GM12878 (cell line): ENCODE data around the gene ARID4B. TPM values are rescaled to one million over a fixed set of nuclear protein-coding genes. Genes with fewer than 3 reads are reported as not detected.
"Not testable (repeated sequence)": the region's sequence is repeated elsewhere in the genome, so short reads cannot be mapped to it uniquely, and the experiment has no call there.

Experiments used
- ATAC-seq: fragments of 200-7000 bp; cut with Tn5 transposase; 3 replicates; pipeline ENCODE4 v1.9.1; 2020; ENCODE audit warnings: mild to moderate bottlenecking, moderate library complexity
- BruUV-seq: library from RNA; stranded (reverse); fragments of 400-500 nt; replicated peaks from 2 replicates; lab custom pipeline; 2021; lab: Mats Ljungman, UMichigan
- CTCF ChIA-PET: fragments of 300-600 bp; sonication (Branson Sonifier 250); formaldehyde crosslinking; extraction: SDS; loops from one replicate; lab custom pipeline; 2021; ENCODE audit warnings: inconsistent platforms; lab: Yijun Ruan, JAX
- POLR2A ChIA-PET: fragments of 350-600 bp; formaldehyde crosslinking; extraction: SDS; loops from one replicate; lab custom pipeline; 2021; ENCODE audit warnings: inconsistent platforms; lab: Charles Lee
- RAD21 ChIA-PET: fragments of 300-600 bp; sonication (Branson Sonifier 250); formaldehyde crosslinking; loops from one replicate; lab custom pipeline; 2023; ENCODE audit warnings: antibody characterized with exemption; ENCODE audit not compliant: unreplicated experiment; lab: Charles Lee
- SMC1A ChIA-PET: fragments of 300-600 bp; sonication (Branson Sonifier 250); formaldehyde crosslinking; loops from one replicate; lab custom pipeline; 2023; ENCODE audit not compliant: unreplicated experiment, uncharacterized antibody; lab: Charles Lee
- DNase-seq: peaks from one replicate; pipeline ENCODE4 v3.0.0-alpha.2; 2011; ENCODE audit warnings: low read depth, low spot score
- FAIRE-seq: peaks from 3 replicates; lab custom pipeline; 2011; peaks lifted over from hg19 to GRCh38; lab: Jason Lieb, UNC
- H2AFZ ChIP-seq: 2 replicates; pipeline ENCODE4 v1.6.0; 2011; ENCODE audit warnings: low read depth, low read length, control low read depth; ENCODE audit not compliant: control insufficient read depth
- H3K27ac ChIP-seq: 2 replicates; pipeline ENCODE4 v1.5.1; 2011; ENCODE audit warnings: control low read depth; ENCODE audit not compliant: control insufficient read depth, insufficient read depth
- H3K27me3 ChIP-seq, 2 experiments: replicated peaks in 1 of 2; 2 replicates each; pipeline versions ENCODE4 v1.6.0 to v1.6.1; 2011; ENCODE audit warnings: low read length in 1 of 2; ENCODE audit not compliant: control insufficient read depth in 2 of 2, insufficient read depth in 2 of 2
- H3K36me3 ChIP-seq, 2 experiments: 2 replicates each; pipeline ENCODE4 v1.5.1; 2011; ENCODE audit warnings: low read length in 1 of 2; ENCODE audit not compliant: control insufficient read depth in 2 of 2, insufficient read depth in 2 of 2
- H3K4me1 ChIP-seq: 2 replicates; pipeline ENCODE4 v1.6.1; 2011; ENCODE audit warnings: mild to moderate bottlenecking, low read length, moderate library complexity, mixed read lengths; ENCODE audit not compliant: control insufficient read depth, insufficient read depth
- H3K4me2 ChIP-seq: 2 replicates; pipeline ENCODE4 v1.6.0; 2011; ENCODE audit warnings: control low read depth; ENCODE audit not compliant: control insufficient read depth, insufficient read depth
- H3K4me3 ChIP-seq: fragments of 200-600 bp; sonication (generic); 2 replicates; pipeline ENCODE4 v1.5.1; 2016
- H3K79me2 ChIP-seq: 2 replicates; pipeline ENCODE4 v1.6.0; 2011; ENCODE audit warnings: low read length; ENCODE audit not compliant: control insufficient read depth, insufficient read depth
- H3K9ac ChIP-seq: 2 replicates; pipeline ENCODE4 v1.8.0; 2011; ENCODE audit warnings: low read length, control low read depth, mixed read lengths; ENCODE audit not compliant: control insufficient read depth, insufficient read depth
- H3K9me3 ChIP-seq: replicated peaks from 3 replicates; pipeline ENCODE4 v1.5.1; 2011; ENCODE audit warnings: mild to moderate bottlenecking, low read length; ENCODE audit not compliant: control insufficient read depth, insufficient read depth
- H4K20me1 ChIP-seq: 2 replicates; pipeline ENCODE4 v1.6.0; 2011; ENCODE audit not compliant: control insufficient read depth, insufficient read depth
- E4F1 ChIP-seq: fragments of 450-650 bp; IDR thresholded peaks from 2 replicates; pipeline ENCODE4 v1.6.1; 2018; ENCODE audit warnings: borderline replicate concordance, mild to moderate bottlenecking; ENCODE audit not compliant: partially characterized antibody
- RELB ChIP-seq: fragments of 450-650 bp; IDR thresholded peaks from 2 replicates; pipeline ENCODE4 v1.6.1; 2017; ENCODE audit warnings: low read depth, mild to moderate bottlenecking, moderate library complexity
- SUPT20H ChIP-seq: IDR thresholded peaks from 2 replicates; pipeline ENCODE4 v1.6.1; 2011; ENCODE audit warnings: low read depth, mild to moderate bottlenecking, low read length, moderate library complexity, borderline replicate concordance; ENCODE audit not compliant: control insufficient read depth
- ZNF592 ChIP-seq: fragments of 450-650 bp; IDR thresholded peaks from 2 replicates; pipeline ENCODE4 v1.6.1; 2017; ENCODE audit warnings: mild to moderate bottlenecking, moderate library complexity
- WGBS: methylation state at CpG from one replicate; pipeline ENCODE4 v1.1.6; 2016; ENCODE audit warnings: low lambda C conversion rate; ENCODE audit not compliant: insufficient replicate concordance, insufficient coverage; ENCODE audit errors: missing lambda C conversion rate; 5-methylcytosine and 5-hydroxymethylcytosine counted together
- in situ Hi-C: fragments of 300-500 bp; cut with MboI; formaldehyde crosslinking; loops from 9 replicates; pipeline ENCODE4 v1.14.3; 2018; ENCODE audit warnings: mixed read lengths
- intact Hi-C: fragments of 100-400 bp; cut with micrococcal nuclease; formaldehyde crosslinking; loops from one replicate; pipeline ENCODE4 v1.14.2; 2022; ENCODE audit not compliant: unreplicated experiment
- polyA plus RNA-seq, 11 experiments: library from polyadenylated mRNA; depleted of rRNA in 4 of 11; unstranded in 6 of 11; stranded (reverse) in 5 of 11; fragments of >200 nt; fragmentation: Nextera tagmentation in 4 of 11; fragmentation: Illumina TruSeq in 1 of 11; extraction: Ambion mirVana in 4 of 11; extraction: Trizol in 1 of 11; gene quantifications; 1 replicate in 1 of 11; 2 replicates in 10 of 11; pipeline versions ENCODE4 v1.2.1 to v1.2.3, GENCODE V29; 2011 to 2016; ENCODE audit warnings: inconsistent platforms in 2 of 11, missing spikeins in 2 of 11, low read depth in 1 of 11
- total RNA-seq, 4 experiments: library from RNA; depleted of rRNA in 3 of 4; stranded (reverse); fragments of >200 nt in 3 of 4; fragmentation: Illumina TruSeq in 1 of 4; extraction: Trizol in 1 of 4; gene quantifications; 2 replicates each; pipeline versions ENCODE4 v1.2.1 to v1.2.3, GENCODE V29; 2013 to 2021

ARID4B gene
- total and polyA plus RNA-seq, 10 of the 15 experiments (the other 5 are each of a cell fraction or from before 2014, with no cell fraction given) = 13.6 to 39.1 (median 28.0) TPM

GRCh38 chr1:235270625-235271024 lies 57.4 kb downstream of the ARID4B start (continued):
- TF ChIP-seq ZNF592 (no peak), E4F1 (no peak), RELB (no peak), SUPT20H (no peak)

GRCh38 chr1:235269990-235270389 lies 58.0 kb downstream of the ARID4B start:
- H4K20me1 ChIP-seq, H3K4me2 ChIP-seq, H3K4me3 ChIP-seq, H3K27ac ChIP-seq, H3K27me3 ChIP-seq, ATAC-seq, H3K4me1 ChIP-seq, DNase-seq, H3K36me3 ChIP-seq, H2AFZ ChIP-seq, BruUV-seq, in situ Hi-C loops, H3K9ac ChIP-seq, RAD21 ChIA-PET, H3K9me3 ChIP-seq, intact Hi-C loops, FAIRE-seq: not testable (repeated sequence)
- ChIA-PET SMC1A (interaction anchor here (0.9 to 6.9 kb wide), 4 partner anchors 9 to 145 kb away, joined by 3 to 86 read pairs (median 10); no protein-coding TSS in a partner anchor), CTCF (interaction anchor here (1.2 to 1.5 kb wide), 2 partner anchors 14 to 55 kb away, joined by 4 read pairs; no protein-coding TSS in a partner anchor), POLR2A (interaction anchor here (0.7 kb wide), 1 partner anchor 8 kb away, joined by 3 read pairs; no protein-coding TSS in a partner anchor)
- peaks cover 72% of the 10 kb centered on the region for H3K79me2 ChIP-seq
- WGBS = 97% methylated on average over 18 of the region's 18 CpGs
